Loucy (cell line): Measurements from ENCODE around the gene ELMO1.

ENCODE experiments used
- H2AFZ ChIP-seq: fragments of 200-600 bp; sonication (generic); 2 replicates; pipeline ENCODE4 v1.6.0; 2016; ENCODE audit warnings: antibody characterized with exemption, mild to moderate bottlenecking, low read length, moderate library complexity
- H3F3A ChIP-seq: fragments of 200-600 bp; 2 replicates; pipeline ENCODE4 v1.6.0; 2016; ENCODE audit warnings: antibody characterized with exemption, low read depth, mild to moderate bottlenecking
- H3K27me3 ChIP-seq: fragments of 200-600 bp; sonication (generic); 2 replicates; pipeline ENCODE4 v1.6.1; 2014; ENCODE audit warnings: low read length, mild to moderate bottlenecking; ENCODE audit not compliant: insufficient read depth, poor library complexity, severe bottlenecking
- H3K36me3 ChIP-seq: fragments of 200-600 bp; sonication (generic); 2 replicates; pipeline ENCODE4 v1.6.1; 2016; ENCODE audit warnings: low read length; ENCODE audit not compliant: insufficient read depth
- H3K4me1 ChIP-seq: fragments of 200-600 bp; sonication (generic); 2 replicates; pipeline ENCODE4 v1.5.1; 2014; ENCODE audit warnings: low read length, mild to moderate bottlenecking; ENCODE audit not compliant: insufficient read depth, poor library complexity, severe bottlenecking
- H3K4me2 ChIP-seq: fragments of 200-600 bp; sonication (generic); 2 replicates; pipeline ENCODE4 v1.6.0; 2014; ENCODE audit warnings: antibody characterized with exemption, low read length, low read depth, mild to moderate bottlenecking; ENCODE audit not compliant: poor library complexity, severe bottlenecking
- H3K4me3 ChIP-seq: fragments of 200-600 bp; sonication (generic); 2 replicates; pipeline ENCODE4 v1.5.1; 2014; ENCODE audit warnings: low read length, mild to moderate bottlenecking, mixed read lengths; ENCODE audit not compliant: poor library complexity, severe bottlenecking
- H3K79me2 ChIP-seq: fragments of 200-600 bp; sonication (generic); 2 replicates; pipeline ENCODE4 v1.6.1; 2014; ENCODE audit warnings: low read length; ENCODE audit not compliant: insufficient read depth
- H3K9ac ChIP-seq: fragments of 200-600 bp; sonication (generic); 2 replicates; pipeline ENCODE4 v1.6.0; 2014; ENCODE audit warnings: mild to moderate bottlenecking, low read depth, low read length, moderate library complexity; ENCODE audit not compliant: poor library complexity, severe bottlenecking
- H3K9me2 ChIP-seq: fragments of 200-600 bp; sonication (generic); replicated peaks from 2 replicates; pipeline ENCODE4 v1.6.1; 2016; ENCODE audit warnings: low read depth, low read length, mixed read lengths
- H3K9me3 ChIP-seq: fragments of 200-600 bp; sonication (generic); 2 replicates; pipeline ENCODE4 v1.6.1; 2014; ENCODE audit warnings: mild to moderate bottlenecking, antibody characterized with exemption, low read length, low read depth; ENCODE audit not compliant: insufficient read depth
- H4K20me1 ChIP-seq: fragments of 200-600 bp; sonication (generic); 2 replicates; pipeline ENCODE4 v1.6.0; 2014; ENCODE audit warnings: antibody characterized with exemption, low read length, mild to moderate bottlenecking; ENCODE audit not compliant: insufficient read depth, poor library complexity, severe bottlenecking
- EZH2phosphoT487 ChIP-seq: fragments of 200-600 bp; IDR thresholded peaks from 2 replicates; pipeline ENCODE4 v1.6.1; 2018; ENCODE audit warnings: antibody characterized with exemption, mild to moderate bottlenecking, moderate library complexity, borderline replicate concordance
- TF ChIP-seq, protein P1 (sequence below): fragments of 200-600 bp; sonication (generic); conservative IDR thresholded peaks from 2 replicates; pipeline ENCODE4 v1.5.1; 2014; ENCODE audit warnings: mild to moderate bottlenecking, antibody characterized with exemption, low read length

The ELMO1 gene

DNA sequence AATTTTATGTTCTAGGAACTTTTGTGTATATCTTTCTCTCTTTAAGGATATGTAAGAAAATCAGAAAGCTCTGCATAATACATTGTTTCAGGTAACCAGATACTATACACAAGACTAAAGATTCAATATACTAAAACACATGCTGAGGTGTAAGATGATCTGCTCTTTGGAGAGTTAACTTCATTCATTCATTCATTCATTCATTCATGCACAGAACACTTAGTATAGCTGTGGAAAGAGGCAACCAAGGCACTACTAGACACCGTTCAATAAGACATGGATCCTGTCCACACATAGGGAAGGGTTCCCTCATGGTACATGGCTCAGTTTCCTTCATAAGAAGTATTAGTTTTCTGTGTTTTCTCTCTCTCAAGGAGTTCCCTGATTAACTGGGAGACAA is 516.8 kb downstream of the ELMO1 start:
- TF ChIP-seq, protein P1, sequence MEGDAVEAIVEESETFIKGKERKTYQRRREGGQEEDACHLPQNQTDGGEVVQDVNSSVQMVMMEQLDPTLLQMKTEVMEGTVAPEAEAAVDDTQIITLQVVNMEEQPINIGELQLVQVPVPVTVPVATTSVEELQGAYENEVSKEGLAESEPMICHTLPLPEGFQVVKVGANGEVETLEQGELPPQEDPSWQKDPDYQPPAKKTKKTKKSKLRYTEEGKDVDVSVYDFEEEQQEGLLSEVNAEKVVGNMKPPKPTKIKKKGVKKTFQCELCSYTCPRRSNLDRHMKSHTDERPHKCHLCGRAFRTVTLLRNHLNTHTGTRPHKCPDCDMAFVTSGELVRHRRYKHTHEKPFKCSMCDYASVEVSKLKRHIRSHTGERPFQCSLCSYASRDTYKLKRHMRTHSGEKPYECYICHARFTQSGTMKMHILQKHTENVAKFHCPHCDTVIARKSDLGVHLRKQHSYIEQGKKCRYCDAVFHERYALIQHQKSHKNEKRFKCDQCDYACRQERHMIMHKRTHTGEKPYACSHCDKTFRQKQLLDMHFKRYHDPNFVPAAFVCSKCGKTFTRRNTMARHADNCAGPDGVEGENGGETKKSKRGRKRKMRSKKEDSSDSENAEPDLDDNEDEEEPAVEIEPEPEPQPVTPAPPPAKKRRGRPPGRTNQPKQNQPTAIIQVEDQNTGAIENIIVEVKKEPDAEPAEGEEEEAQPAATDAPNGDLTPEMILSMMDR: no peak
- no peak for TF ChIP-seq EZH2phosphoT487
- H3K4me1 ChIP-seq: no peaks in the 10 kb centered on the region
- no peaks in the 10 kb centered on the region for H4K20me1 ChIP-seq
- no peak overlapping the region for H3K4me3 ChIP-seq
- no peak overlapping the region for H2AFZ ChIP-seq
- H3F3A ChIP-seq: no peaks in the 10 kb centered on the region
- no peaks in the 10 kb centered on the region for H3K79me2 ChIP-seq
- H3K27me3 ChIP-seq: no peaks in the 10 kb centered on the region
- H3K9me2 ChIP-seq: no peaks in the 10 kb centered on the region
- no peak overlapping the region for H3K9ac ChIP-seq
- no peaks in the 10 kb centered on the region; the same call in 1 of the 2 replicates for H3K9me3 ChIP-seq
- H3K36me3 ChIP-seq: peaks cover 17% of the 10 kb centered on the region; the same call in 1 of the 2 replicates
- no peak overlapping the region for H3K4me2 ChIP-seq

DNA sequence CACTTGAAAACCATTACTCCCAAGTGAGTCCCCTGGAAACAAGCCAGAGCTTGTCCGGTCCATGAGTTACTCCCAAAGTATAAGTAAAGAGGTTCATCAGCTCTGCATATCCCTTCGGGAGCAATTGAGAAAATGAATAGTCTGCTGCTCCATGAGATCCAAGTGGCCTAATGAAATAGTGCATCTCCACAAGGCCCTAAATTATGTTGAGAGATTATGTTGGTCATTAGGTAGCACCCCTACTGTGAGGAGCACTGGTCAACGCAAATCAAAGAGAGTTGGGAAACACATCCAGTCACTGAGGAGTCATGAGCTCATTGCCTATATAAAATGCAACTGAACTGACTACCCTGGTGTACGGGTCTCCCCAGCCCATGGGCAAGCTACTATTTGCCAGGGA is 518.9 kb downstream of the ELMO1 start:
- Histone ChIP-seq H3K27me3 (no peaks in the 10 kb centered on the region), H3K4me1 (no peaks in the 10 kb centered on the region), H3K9ac (no peak overlapping the region), H3K79me2 (no peaks in the 10 kb centered on the region), H2AFZ (no peak overlapping the region), H3F3A (no peaks in the 10 kb centered on the region), H4K20me1 (no peaks in the 10 kb centered on the region), H3K9me2 (no peaks in the 10 kb centered on the region), H3K4me2 (no peak overlapping the region), H3K4me3 (no peak overlapping the region), H3K9me3 (no peaks in the 10 kb centered on the region), H3K36me3 (peaks cover 8% of the 10 kb centered on the region; the same call in 1 of the 2 replicates)
- TF ChIP-seq, protein P1: no peak
- TF ChIP-seq EZH2phosphoT487: no peak

DNA sequence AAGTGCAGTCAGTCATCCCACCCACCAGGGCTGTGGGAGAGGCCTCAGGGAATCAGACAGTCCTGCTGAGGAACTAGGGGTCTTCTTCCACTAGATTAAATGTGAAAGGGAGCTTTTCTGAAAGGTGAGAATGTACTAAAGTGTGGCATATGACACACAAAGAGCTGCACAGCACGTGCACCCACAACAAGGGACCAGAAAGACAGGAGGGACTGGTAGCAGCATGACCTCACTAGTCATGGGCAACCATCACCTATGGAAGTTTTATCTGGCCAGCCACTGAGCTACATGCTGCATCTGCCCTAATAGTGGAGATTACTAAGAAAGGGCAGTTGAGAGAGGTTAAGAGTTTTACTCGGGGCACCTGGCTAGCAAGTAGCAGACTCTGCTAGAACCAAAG is 519.9 kb downstream of the ELMO1 start:
- TF ChIP-seq, protein P1: no peak
- TF ChIP-seq EZH2phosphoT487: no peak
- H3K36me3 ChIP-seq: peaks cover 8% of the 10 kb centered on the region; the same call in 1 of the 2 replicates
- no peaks in the 10 kb centered on the region for H3K9me2 ChIP-seq
- H3K9ac ChIP-seq: no peak overlapping the region
- no peaks in the 10 kb centered on the region for H3K4me1 ChIP-seq
- no peak overlapping the region for H3K4me2 ChIP-seq
- H3F3A ChIP-seq: no peaks in the 10 kb centered on the region
- no peaks in the 10 kb centered on the region for H3K9me3 ChIP-seq
- no peak overlapping the region for H2AFZ ChIP-seq
- H3K27me3 ChIP-seq: no peaks in the 10 kb centered on the region
- H4K20me1 ChIP-seq: no peaks in the 10 kb centered on the region
- no peak overlapping the region for H3K4me3 ChIP-seq
- no peaks in the 10 kb centered on the region for H3K79me2 ChIP-seq
